GM12878 (cell line): ENCODE results near the gene XPNPEP1. TPM values are rescaled to one million over a fixed set of nuclear protein-coding genes. Genes with fewer than 3 reads are reported as not detected.

ENCODE experiments used
- ATAC-seq: fragments of 200-7000 bp; cut with Tn5 transposase; 3 replicates; pipeline ENCODE4 v1.9.1; 2020; ENCODE audit warnings: mild to moderate bottlenecking, moderate library complexity
- BruUV-seq: library from RNA; stranded (reverse); fragments of 400-500 nt; replicated peaks from 2 replicates; lab custom pipeline; 2021; lab: Mats Ljungman, UMichigan
- CTCF ChIA-PET: fragments of 300-600 bp; sonication (Branson Sonifier 250); formaldehyde crosslinking; extraction: SDS; loops from one replicate; lab custom pipeline; 2021; ENCODE audit warnings: inconsistent platforms; lab: Yijun Ruan, JAX
- POLR2A ChIA-PET: fragments of 350-600 bp; formaldehyde crosslinking; extraction: SDS; loops from one replicate; lab custom pipeline; 2021; ENCODE audit warnings: inconsistent platforms; lab: Charles Lee
- RAD21 ChIA-PET: fragments of 300-600 bp; sonication (Branson Sonifier 250); formaldehyde crosslinking; loops from one replicate; lab custom pipeline; 2023; ENCODE audit warnings: antibody characterized with exemption; ENCODE audit not compliant: unreplicated experiment; lab: Charles Lee
- SMC1A ChIA-PET: fragments of 300-600 bp; sonication (Branson Sonifier 250); formaldehyde crosslinking; loops from one replicate; lab custom pipeline; 2023; ENCODE audit not compliant: unreplicated experiment, uncharacterized antibody; lab: Charles Lee
- DNase-seq: peaks from one replicate; pipeline ENCODE4 v3.0.0-alpha.2; 2011; ENCODE audit warnings: low read depth, low spot score
- FAIRE-seq: peaks from 3 replicates; lab custom pipeline; 2011; peaks lifted over from hg19 to GRCh38; lab: Jason Lieb, UNC
- H2AFZ ChIP-seq: 2 replicates; pipeline ENCODE4 v1.6.0; 2011; ENCODE audit warnings: low read depth, low read length, control low read depth; ENCODE audit not compliant: control insufficient read depth
- H3K27ac ChIP-seq: 2 replicates; pipeline ENCODE4 v1.5.1; 2011; ENCODE audit warnings: control low read depth; ENCODE audit not compliant: control insufficient read depth, insufficient read depth
- H3K27me3 ChIP-seq, 2 experiments: replicated peaks in 1 of 2; 2 replicates each; pipeline versions ENCODE4 v1.6.0 to v1.6.1; 2011; ENCODE audit warnings: low read length in 1 of 2; ENCODE audit not compliant: control insufficient read depth in 2 of 2, insufficient read depth in 2 of 2
- H3K36me3 ChIP-seq, 2 experiments: 2 replicates each; pipeline ENCODE4 v1.5.1; 2011; ENCODE audit warnings: low read length in 1 of 2; ENCODE audit not compliant: control insufficient read depth in 2 of 2, insufficient read depth in 2 of 2
- H3K4me1 ChIP-seq: 2 replicates; pipeline ENCODE4 v1.6.1; 2011; ENCODE audit warnings: mild to moderate bottlenecking, low read length, moderate library complexity, mixed read lengths; ENCODE audit not compliant: control insufficient read depth, insufficient read depth
- H3K4me2 ChIP-seq: 2 replicates; pipeline ENCODE4 v1.6.0; 2011; ENCODE audit warnings: control low read depth; ENCODE audit not compliant: control insufficient read depth, insufficient read depth
- H3K4me3 ChIP-seq: fragments of 200-600 bp; sonication (generic); 2 replicates; pipeline ENCODE4 v1.5.1; 2016
- H3K79me2 ChIP-seq: 2 replicates; pipeline ENCODE4 v1.6.0; 2011; ENCODE audit warnings: low read length; ENCODE audit not compliant: control insufficient read depth, insufficient read depth
- H3K9ac ChIP-seq: 2 replicates; pipeline ENCODE4 v1.8.0; 2011; ENCODE audit warnings: low read length, control low read depth, mixed read lengths; ENCODE audit not compliant: control insufficient read depth, insufficient read depth
- H3K9me3 ChIP-seq: replicated peaks from 3 replicates; pipeline ENCODE4 v1.5.1; 2011; ENCODE audit warnings: mild to moderate bottlenecking, low read length; ENCODE audit not compliant: control insufficient read depth, insufficient read depth
- H4K20me1 ChIP-seq: 2 replicates; pipeline ENCODE4 v1.6.0; 2011; ENCODE audit not compliant: control insufficient read depth, insufficient read depth
- ATF7 ChIP-seq: fragments of 450-650 bp; IDR thresholded peaks from 2 replicates; pipeline ENCODE4 v1.6.1; 2016; ENCODE audit warnings: low read depth, mild to moderate bottlenecking
- MEF2A ChIP-seq: IDR thresholded peaks from 2 replicates; pipeline ENCODE4 v1.6.1; 2011; ENCODE audit warnings: low read depth, mild to moderate bottlenecking, low read length, moderate library complexity; ENCODE audit not compliant: insufficient read depth
- MYC ChIP-seq: IDR thresholded peaks from 2 replicates; pipeline ENCODE4 v1.6.1; 2011; ENCODE audit warnings: mild to moderate bottlenecking, low read length, moderate library complexity, inconsistent platforms; ENCODE audit not compliant: insufficient read depth, insufficient replicate concordance, insufficient read length, severe bottlenecking
- NR2C1 ChIP-seq: fragments of 450-650 bp; IDR thresholded peaks from 2 replicates; pipeline ENCODE4 v1.6.1; 2017; ENCODE audit warnings: antibody characterized with exemption, mild to moderate bottlenecking, moderate library complexity
- ZBED1 ChIP-seq: IDR thresholded peaks from 2 replicates; pipeline ENCODE4 v1.6.1; 2016; ENCODE audit warnings: borderline replicate concordance
- ZNF24 ChIP-seq: fragments of 450-650 bp; IDR thresholded peaks from 2 replicates; pipeline ENCODE4 v1.6.1; 2017; ENCODE audit warnings: antibody characterized with exemption, mild to moderate bottlenecking
- ZNF384 ChIP-seq: IDR thresholded peaks from 2 replicates; pipeline ENCODE4 v1.6.1; 2012; ENCODE audit warnings: low read depth, mild to moderate bottlenecking, low read length, improper control_type of control experiment, borderline replicate concordance
- WGBS: methylation state at CpG from one replicate; pipeline ENCODE4 v1.1.6; 2016; ENCODE audit warnings: low lambda C conversion rate; ENCODE audit not compliant: insufficient replicate concordance, insufficient coverage; ENCODE audit errors: missing lambda C conversion rate; 5-methylcytosine and 5-hydroxymethylcytosine counted together
- in situ Hi-C: fragments of 300-500 bp; cut with MboI; formaldehyde crosslinking; loops from 9 replicates; pipeline ENCODE4 v1.14.3; 2018; ENCODE audit warnings: mixed read lengths
- intact Hi-C: fragments of 100-400 bp; cut with micrococcal nuclease; formaldehyde crosslinking; loops from one replicate; pipeline ENCODE4 v1.14.2; 2022; ENCODE audit not compliant: unreplicated experiment
- polyA plus RNA-seq, 11 experiments: library from polyadenylated mRNA; depleted of rRNA in 4 of 11; unstranded in 6 of 11; stranded (reverse) in 5 of 11; fragments of >200 nt; fragmentation: Nextera tagmentation in 4 of 11; fragmentation: Illumina TruSeq in 1 of 11; extraction: Ambion mirVana in 4 of 11; extraction: Trizol in 1 of 11; gene quantifications; 1 replicate in 1 of 11; 2 replicates in 10 of 11; pipeline versions ENCODE4 v1.2.1 to v1.2.3, GENCODE V29; 2011 to 2016; ENCODE audit warnings: inconsistent platforms in 2 of 11, missing spikeins in 2 of 11, low read depth in 1 of 11
- total RNA-seq, 4 experiments: library from RNA; depleted of rRNA in 3 of 4; stranded (reverse); fragments of >200 nt in 3 of 4; fragmentation: Illumina TruSeq in 1 of 4; extraction: Trizol in 1 of 4; gene quantifications; 2 replicates each; pipeline versions ENCODE4 v1.2.1 to v1.2.3, GENCODE V29; 2013 to 2021
- TF ChIP-seq, protein P1 (sequence below): IDR thresholded peaks from 2 replicates; pipeline ENCODE4 v1.6.1; 2011; ENCODE audit warnings: mild to moderate bottlenecking, low read depth, low read length, moderate library complexity; ENCODE audit not compliant: insufficient replicate concordance
- TF ChIP-seq, protein P2 (sequence below), 3 experiments: IDR thresholded peaks in 2 of 3; conservative IDR thresholded peaks in 1 of 3; 2 replicates each; pipeline ENCODE4 v1.5.1; 2011; ENCODE audit warnings: low read depth in 3 of 3, low read length in 3 of 3, mild to moderate bottlenecking in 3 of 3, control low read depth in 2 of 3, moderate library complexity in 2 of 3, inconsistent platforms in 1 of 3, mixed read lengths in 1 of 3; ENCODE audit not compliant: control insufficient read depth in 2 of 3, insufficient read depth in 1 of 3; ENCODE audit errors: extremely low read depth in 1 of 3

Gene XPNPEP1
- total and polyA plus RNA-seq, 10 of the 15 experiments (the other 5 are each of a cell fraction or from before 2014, with no cell fraction given), result 22.7 to 108 (median 43.5) TPM

DNA sequence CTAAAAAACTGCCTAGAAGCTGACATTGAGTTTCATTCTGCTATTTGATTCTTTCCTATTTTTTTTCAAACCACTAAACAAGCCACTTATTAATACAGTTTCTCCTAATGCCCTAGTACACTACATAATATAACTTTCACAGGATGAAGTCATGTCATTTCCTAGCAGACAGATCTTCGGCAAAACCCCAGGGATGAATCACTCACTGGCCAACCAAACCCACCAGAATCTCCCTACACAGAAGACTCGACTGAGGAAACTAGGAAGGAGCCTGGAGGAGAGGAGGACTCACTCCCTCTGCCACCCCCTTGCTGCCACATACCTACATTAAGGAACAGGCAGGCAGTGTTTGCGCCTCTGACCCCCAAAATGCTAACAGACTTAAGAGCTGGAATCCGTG is 33.4 kb downstream of the XPNPEP1 start:
- no peak for TF ChIP-seq ZBED1
- TF ChIP-seq ZNF24, result no peak
- TF ChIP-seq MEF2A, result no peak
- TF ChIP-seq ZNF384, result no peak
- TF ChIP-seq, protein P1, sequence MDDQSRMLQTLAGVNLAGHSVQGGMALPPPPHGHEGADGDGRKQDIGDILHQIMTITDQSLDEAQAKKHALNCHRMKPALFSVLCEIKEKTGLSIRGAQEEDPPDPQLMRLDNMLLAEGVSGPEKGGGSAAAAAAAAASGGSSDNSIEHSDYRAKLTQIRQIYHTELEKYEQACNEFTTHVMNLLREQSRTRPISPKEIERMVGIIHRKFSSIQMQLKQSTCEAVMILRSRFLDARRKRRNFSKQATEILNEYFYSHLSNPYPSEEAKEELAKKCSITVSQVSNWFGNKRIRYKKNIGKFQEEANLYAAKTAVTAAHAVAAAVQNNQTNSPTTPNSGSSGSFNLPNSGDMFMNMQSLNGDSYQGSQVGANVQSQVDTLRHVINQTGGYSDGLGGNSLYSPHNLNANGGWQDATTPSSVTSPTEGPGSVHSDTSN, result no peak
- no peak for TF ChIP-seq ATF7
- TF ChIP-seq MYC, result no peak
- TF ChIP-seq, protein P2, sequence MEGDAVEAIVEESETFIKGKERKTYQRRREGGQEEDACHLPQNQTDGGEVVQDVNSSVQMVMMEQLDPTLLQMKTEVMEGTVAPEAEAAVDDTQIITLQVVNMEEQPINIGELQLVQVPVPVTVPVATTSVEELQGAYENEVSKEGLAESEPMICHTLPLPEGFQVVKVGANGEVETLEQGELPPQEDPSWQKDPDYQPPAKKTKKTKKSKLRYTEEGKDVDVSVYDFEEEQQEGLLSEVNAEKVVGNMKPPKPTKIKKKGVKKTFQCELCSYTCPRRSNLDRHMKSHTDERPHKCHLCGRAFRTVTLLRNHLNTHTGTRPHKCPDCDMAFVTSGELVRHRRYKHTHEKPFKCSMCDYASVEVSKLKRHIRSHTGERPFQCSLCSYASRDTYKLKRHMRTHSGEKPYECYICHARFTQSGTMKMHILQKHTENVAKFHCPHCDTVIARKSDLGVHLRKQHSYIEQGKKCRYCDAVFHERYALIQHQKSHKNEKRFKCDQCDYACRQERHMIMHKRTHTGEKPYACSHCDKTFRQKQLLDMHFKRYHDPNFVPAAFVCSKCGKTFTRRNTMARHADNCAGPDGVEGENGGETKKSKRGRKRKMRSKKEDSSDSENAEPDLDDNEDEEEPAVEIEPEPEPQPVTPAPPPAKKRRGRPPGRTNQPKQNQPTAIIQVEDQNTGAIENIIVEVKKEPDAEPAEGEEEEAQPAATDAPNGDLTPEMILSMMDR (IDR thresholded peaks at IDR 0.05 in 2 of 3, conservative IDR thresholded peaks at IDR 0.05 in 1 of 3; ENCODE audit: control insufficient read depth in 2 of 3, extremely low read depth in 1 of 3, insufficient read depth in 1 of 3, low read depth in 3 of 3, low read length in 3 of 3), result no peak
- TF ChIP-seq NR2C1, result no peak
- TF ChIP-seq, all 136 proteins: peak for 0
- no peak for FAIRE-seq
- in situ Hi-C loops, result no loop called here
- Histone ChIP-seq H4K20me1 (no peaks in the 10 kb centered on the region; the same call in 1 of the 2 replicates), H3K4me1 (peaks cover 9% of the 10 kb centered on the region; the same call in 1 of the 2 replicates), H3K79me2 (no peaks in the 10 kb centered on the region), H3K9ac (no peak overlapping the region), H3K27ac (no peak overlapping the region), H3K4me3 (no peak overlapping the region), H2AFZ (no peak overlapping the region), H3K27me3 (no peaks in the 10 kb centered on the region), H3K9me3 (no peaks in the 10 kb centered on the region), H3K4me2 (no peak overlapping the region), H3K36me3 (peaks cover 18 to 32% of the 10 kb centered on the region in 2 experiments)
- intact Hi-C loops, result loop anchor here (10.0 kb wide), 2 partner anchors 115 to 335 kb away; partner anchors contain the start of gene ADD3
- no peak for ATAC-seq
- RAD21 ChIA-PET, result interaction anchor here (1.3 kb wide), 1 partner anchor 9 kb away, joined by 3 read pairs; no protein-coding TSS in a partner anchor
- 73% methylated on average over 4 of the region's 4 CpGs for WGBS
- no peak for DNase-seq
- BruUV-seq, result no TSS peak
- CTCF ChIA-PET, result interaction anchor here (2.1 kb wide), 1 partner anchor 67 kb away, joined by 4 read pairs; no protein-coding TSS in a partner anchor
- SMC1A ChIA-PET, result interaction anchor here (0.7 to 1.0 kb wide), 2 partner anchors 14 to 26 kb away, joined by 3 to 4 read pairs; no protein-coding TSS in a partner anchor
- POLR2A ChIA-PET, result no interaction called here
